A549 (cell line): ENCODE results near the gene KMT2C. TPM values are rescaled to one million over a fixed set of nuclear protein-coding genes. Genes with fewer than 3 reads are reported as not detected.

Experiments used
- ATAC-seq, 2 experiments: fragments of 200-7000 bp in 1 of 2; fragments of >200 bp in 1 of 2; cut with Nextera tagmentation in 1 of 2; cut with Tn5 transposase in 1 of 2; 3 replicates each; pipeline versions ENCODE4 v1.8.0 to v1.9.1; 2018 to 2020; ENCODE audit warnings: mild to moderate bottlenecking in 1 of 2, moderate library complexity in 1 of 2
- CTCF ChIA-PET: fragments of 300-600 bp; sonication (Branson Sonifier 250); formaldehyde crosslinking; extraction: SDS; loops from one replicate; lab custom pipeline; 2021; ENCODE audit warnings: antibody characterized with exemption, inconsistent platforms; lab: Yijun Ruan, JAX
- POLR2A ChIA-PET: fragments of 350-600 bp; formaldehyde crosslinking; extraction: SDS; loops from one replicate; lab custom pipeline; 2021; ENCODE audit warnings: antibody characterized with exemption, inconsistent platforms; lab: Yijun Ruan, JAX
- DNase-seq, 2 experiments: peaks; one replicate each; pipeline versions ENCODE4 v3.0.0 to v3.0.0-alpha.2; 2011 to 2016; ENCODE audit warnings: low read depth in 1 of 2, low spot score in 1 of 2
- FAIRE-seq: peaks from 2 replicates; lab custom pipeline; 2011; peaks lifted over from hg19 to GRCh38; lab: Jason Lieb, UNC
- H3K27ac ChIP-seq, 2 experiments: fragments of >200 bp; sonication (Bioruptor Twin); formaldehyde crosslinking; 3 replicates each; pipeline ENCODE4 v1.5.1; 2016 to 2017
- H3K4me1 ChIP-seq: fragments of >200 bp; sonication (Bioruptor Twin); formaldehyde crosslinking; 3 replicates; pipeline ENCODE4 v1.6.1; 2016
- H3K4me2 ChIP-seq: fragments of >200 bp; sonication (Bioruptor Twin); formaldehyde crosslinking; 3 replicates; pipeline ENCODE4 v1.6.1; 2016
- H3K4me3 ChIP-seq: fragments of >200 bp; sonication (Bioruptor Twin); formaldehyde crosslinking; 3 replicates; pipeline ENCODE4 v1.5.1; 2016
- H3K9me3 ChIP-seq: fragments of >200 bp; sonication (Bioruptor Twin); formaldehyde crosslinking; 3 replicates; pipeline ENCODE4 v1.6.1; 2016
- CBX2 ChIP-seq: fragments of 200-600 bp; sonication (generic); IDR thresholded peaks from 2 replicates; pipeline ENCODE4 v1.6.1; 2016; ENCODE audit warnings: low read depth, mild to moderate bottlenecking, borderline replicate concordance
- CTCF ChIP-seq: fragments of >200 bp; sonication (Bioruptor Twin); formaldehyde crosslinking; IDR thresholded peaks from 3 replicates; pipeline ENCODE4 v1.5.1; 2016
- EHF ChIP-seq: fragments of 250-450 bp; sonication (Bioruptor Pico); IDR thresholded peaks from 2 replicates; pipeline ENCODE4 v1.5.0; 2020; ENCODE audit warnings: mild to moderate bottlenecking
- FOXS1 ChIP-seq: fragments of 250-450 bp; sonication (Bioruptor Pico); IDR thresholded peaks from 2 replicates; pipeline ENCODE4 v1.5.0; 2020; ENCODE audit warnings: mild to moderate bottlenecking, moderate library complexity
- HOXA7 ChIP-seq: fragments of 250-450 bp; sonication (Bioruptor Pico); IDR thresholded peaks from 2 replicates; pipeline ENCODE4 v1.5.0; 2020; ENCODE audit warnings: mild to moderate bottlenecking, moderate library complexity
- MYC ChIP-seq: IDR thresholded peaks from 2 replicates; pipeline ENCODE4 v1.6.1; 2012; ENCODE audit warnings: mild to moderate bottlenecking, inconsistent platforms, low read length, improper control_type of control experiment, borderline replicate concordance
- NFE2L2 ChIP-seq: fragments of 150-350 bp; conservative IDR thresholded peaks from 2 replicates; pipeline ENCODE4 v1.6.1; 2014; ENCODE audit warnings: low read length
- PHF8 ChIP-seq: fragments of 200-600 bp; sonication (generic); IDR thresholded peaks from 2 replicates; pipeline ENCODE4 v1.6.1; 2016; ENCODE audit warnings: low read depth, mild to moderate bottlenecking, antibody characterized with exemption, moderate library complexity, borderline replicate concordance
- POLR2AphosphoS2 ChIP-seq: conservative IDR thresholded peaks from 2 replicates; pipeline ENCODE4 v1.6.1; 2012; ENCODE audit warnings: low read length, improper control_type of control experiment, inconsistent platforms
- RAD21 ChIP-seq, 2 experiments: fragments of >200 bp in 1 of 2; sonication (Bioruptor Twin) in 1 of 2; formaldehyde crosslinking in 1 of 2; IDR thresholded peaks in 1 of 2; conservative IDR thresholded peaks in 1 of 2; 2 replicates in 1 of 2; 3 replicates in 1 of 2; pipeline ENCODE4 v1.6.1; 2012 to 2018; ENCODE audit warnings: inconsistent platforms in 1 of 2
- SMC3 ChIP-seq: fragments of >200 bp; sonication (Bioruptor Twin); formaldehyde crosslinking; IDR thresholded peaks from 3 replicates; pipeline ENCODE4 v1.6.1; 2018; ENCODE audit warnings: inconsistent platforms
- TFCP2L1 ChIP-seq: fragments of 250-450 bp; sonication (Bioruptor Pico); IDR thresholded peaks from 2 replicates; pipeline ENCODE4 v1.5.0; 2021; ENCODE audit warnings: mild to moderate bottlenecking
- ZFP36 ChIP-seq: fragments of 450-650 bp; IDR thresholded peaks from 2 replicates; pipeline ENCODE4 v1.6.1; 2014; ENCODE audit warnings: borderline replicate concordance; ENCODE audit not compliant: partially characterized antibody
- ZNF302 ChIP-seq: fragments of 250-450 bp; sonication (Bioruptor Pico); IDR thresholded peaks from 2 replicates; pipeline ENCODE4 v1.9.0; 2021; ENCODE audit warnings: inconsistent platforms, mild to moderate bottlenecking, moderate library complexity
- ZSCAN20 ChIP-seq: fragments of 250-450 bp; sonication (Bioruptor Pico); IDR thresholded peaks from 2 replicates; pipeline ENCODE4 v1.8.0; 2022; ENCODE audit warnings: mild to moderate bottlenecking, moderate library complexity
- WGBS: methylation state at CpG from one replicate; pipeline ENCODE4 v1.1.6; 2017; ENCODE audit errors: missing lambda C conversion rate; 5-methylcytosine and 5-hydroxymethylcytosine counted together
- polyA plus RNA-seq, 4 experiments: library from polyadenylated mRNA; depleted of rRNA in 3 of 4; stranded (reverse); fragments of >200 nt; fragmentation: RNase III in 1 of 4; extraction: RNeasy Plus Mini Kit Qiagen cat#74134 plus additional on column Dnase treatment in 1 of 4; gene quantifications; 2 replicates in 3 of 4; 3 replicates in 1 of 4; pipeline ENCODE4 v1.2.3, GENCODE V29; 2011 to 2017

Gene KMT2C
- polyA plus RNA-seq, 2 of the 4 experiments (the other 2 are of a cell fraction) = 4.2 to 13.1 TPM

GRCh38 chr7:152149363-152149762, 286.4 kb downstream of the KMT2C start:
- ATAC-seq = no peak
- FAIRE-seq = no peak
- Histone ChIP-seq H3K4me3 (no peak overlapping the region), H3K4me2 (no peak overlapping the region), H3K27ac (no peak overlapping the region), H3K4me1 (no peaks in the 10 kb centered on the region), H3K9me3 (no peaks in the 10 kb centered on the region)
- 90% methylated on average over 6 of the region's 6 CpGs for WGBS
- no peak for DNase-seq
- ChIA-PET POLR2A (no interaction called here), CTCF (interaction anchor here (1.3 to 1.6 kb wide), 3 partner anchors 8 to 674 kb away, joined by 3 to 6 read pairs (median 5); no protein-coding TSS in a partner anchor)
- TF ChIP-seq CTCF = no peak
- TF ChIP-seq ZSCAN20 = no peak
- TF ChIP-seq HOXA7 (CRISPR knock-in tag) = no peak
- no peak for TF ChIP-seq PHF8
- no peak for TF ChIP-seq EHF
- no peak for TF ChIP-seq MYC
- TF ChIP-seq CBX2 = no peak

- H3K4me3 ChIP-seq = no peak overlapping the region
- no peak overlapping the region for H3K4me2 ChIP-seq
- FAIRE-seq (no peak), DNase-seq (no peak), ATAC-seq (no peak)
- TF ChIP-seq ZFP36 (no peak), FOXS1 (no peak), POLR2AphosphoS2 (no peak), TFCP2L1 (CRISPR knock-in tag) (no peak)
- 96% methylated on average over 5 of the region's 5 CpGs for WGBS
- H3K4me1 ChIP-seq = no peaks in the 10 kb centered on the region
- ChIA-PET POLR2A (no interaction called here), CTCF (interaction anchor here (1.3 to 1.6 kb wide), 3 partner anchors 9 to 675 kb away, joined by 3 to 6 read pairs (median 5); no protein-coding TSS in a partner anchor)
- no peaks in the 10 kb centered on the region for H3K9me3 ChIP-seq
- no peak overlapping the region for H3K27ac ChIP-seq
Observed at GRCh38 chr7:152148706-152149105, 287.1 kb downstream of the KMT2C start.

GRCh38 chr7:152145853-152146466, 289.8 kb downstream of the KMT2C start:
- TF ChIP-seq NFE2L2 (no peak), CBX2 (no peak), CTCF (peak; percentile 73), SMC3 (peak; percentile 48), ZNF302 (CRISPR knock-in tag) (no peak), RAD21 (conservative IDR thresholded peaks at IDR 0.05 in 1 of 2, IDR thresholded peaks at IDR 0.05 in 1 of 2) (peak; percentile 57 to 58)
- 75% methylated on average over 4 of the region's 4 CpGs for WGBS
- no peak overlapping the region for H3K27ac ChIP-seq
- CTCF ChIA-PET = interaction anchor here (0.8 to 1.4 kb wide), 4 partner anchors 11 to 119 kb away, joined by 3 to 10 read pairs (median 3); no protein-coding TSS in a partner anchor
- no peaks in the 10 kb centered on the region for H3K9me3 ChIP-seq
- ATAC-seq (peak; percentile 92 to 93), DNase-seq (peak; percentile 32 to 52), FAIRE-seq (no peak)
- POLR2A ChIA-PET = no interaction called here
- H3K4me1 ChIP-seq = no peaks in the 10 kb centered on the region
- H3K4me2 ChIP-seq = no peak overlapping the region
- no peak overlapping the region for H3K4me3 ChIP-seq
